Measurements from ENCODE around the gene STK38.

STK38 gene

DNA sequence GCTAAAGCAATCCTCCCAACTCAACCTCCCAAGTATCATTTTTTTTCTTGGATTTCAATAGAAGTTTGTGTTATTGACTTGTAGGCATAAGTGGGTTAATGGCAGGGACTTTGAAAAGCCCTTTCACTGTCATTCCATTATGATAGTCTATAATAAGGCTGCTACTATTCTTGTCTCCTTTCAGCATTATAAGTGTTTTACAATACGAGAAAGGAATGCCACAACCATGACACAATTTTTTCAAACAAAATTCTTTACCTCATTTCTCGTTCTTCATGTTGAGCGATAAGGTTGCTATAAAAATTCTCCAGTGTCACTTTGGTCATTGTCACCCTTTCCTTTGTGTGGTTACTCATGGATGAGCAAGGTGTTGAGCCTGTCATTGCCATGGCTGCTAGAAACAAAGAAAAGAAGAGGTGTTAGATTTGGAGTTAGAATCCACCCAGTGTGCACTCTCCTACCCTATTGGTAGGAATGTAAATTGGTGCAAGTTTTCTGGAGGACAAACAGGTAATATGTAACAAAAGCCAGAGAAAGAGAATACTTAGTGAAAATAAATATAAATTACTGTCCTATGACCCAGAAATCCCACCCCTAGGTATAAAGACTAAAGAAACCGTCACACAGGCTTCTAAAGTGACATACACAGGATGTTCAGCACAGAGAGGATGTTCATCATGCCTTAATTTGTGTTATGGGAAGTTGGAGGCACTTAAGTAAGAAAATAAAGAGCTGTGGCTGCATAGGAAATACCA is 7.3 kb downstream of the STK38 start:
- DNase-seq (ENCODE audit: low spot score) = no peak
- Histone ChIP-seq H3K4me3 (no peak overlapping the region), H3K27ac (no peak overlapping the region)
- TF ChIP-seq, protein P1, sequence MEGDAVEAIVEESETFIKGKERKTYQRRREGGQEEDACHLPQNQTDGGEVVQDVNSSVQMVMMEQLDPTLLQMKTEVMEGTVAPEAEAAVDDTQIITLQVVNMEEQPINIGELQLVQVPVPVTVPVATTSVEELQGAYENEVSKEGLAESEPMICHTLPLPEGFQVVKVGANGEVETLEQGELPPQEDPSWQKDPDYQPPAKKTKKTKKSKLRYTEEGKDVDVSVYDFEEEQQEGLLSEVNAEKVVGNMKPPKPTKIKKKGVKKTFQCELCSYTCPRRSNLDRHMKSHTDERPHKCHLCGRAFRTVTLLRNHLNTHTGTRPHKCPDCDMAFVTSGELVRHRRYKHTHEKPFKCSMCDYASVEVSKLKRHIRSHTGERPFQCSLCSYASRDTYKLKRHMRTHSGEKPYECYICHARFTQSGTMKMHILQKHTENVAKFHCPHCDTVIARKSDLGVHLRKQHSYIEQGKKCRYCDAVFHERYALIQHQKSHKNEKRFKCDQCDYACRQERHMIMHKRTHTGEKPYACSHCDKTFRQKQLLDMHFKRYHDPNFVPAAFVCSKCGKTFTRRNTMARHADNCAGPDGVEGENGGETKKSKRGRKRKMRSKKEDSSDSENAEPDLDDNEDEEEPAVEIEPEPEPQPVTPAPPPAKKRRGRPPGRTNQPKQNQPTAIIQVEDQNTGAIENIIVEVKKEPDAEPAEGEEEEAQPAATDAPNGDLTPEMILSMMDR (IDR thresholded peaks at IDR 0.05) = no peak

DNA sequence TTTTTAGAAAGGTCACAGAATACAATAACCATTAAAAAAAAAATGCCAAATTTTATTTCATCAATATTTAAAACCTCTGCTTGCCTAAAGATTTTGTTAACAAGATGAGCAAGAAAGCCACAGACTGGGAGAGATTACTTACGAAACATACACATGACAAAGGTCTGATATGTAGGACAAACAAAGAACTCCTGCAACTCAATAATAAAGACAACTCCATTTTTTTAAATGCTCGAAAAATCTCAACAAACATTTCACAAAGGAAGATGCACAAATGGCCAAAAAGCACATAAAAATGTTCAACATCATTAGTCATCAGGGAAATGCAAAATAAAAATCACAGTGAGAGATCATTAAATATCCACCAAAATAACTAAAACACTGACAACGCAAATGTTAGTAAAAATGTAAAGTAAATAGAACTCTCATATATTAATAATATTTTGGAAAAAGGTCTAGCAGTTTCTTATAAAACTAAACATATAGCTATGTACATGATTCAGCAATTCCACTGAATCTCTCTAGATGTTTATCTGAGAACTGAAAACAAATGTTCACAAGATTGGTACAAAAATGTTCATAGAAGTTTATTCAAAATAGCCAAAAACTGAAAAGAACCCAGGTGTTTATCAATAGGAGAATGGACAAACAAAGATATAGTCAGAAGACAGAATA is 10.3 kb downstream of the STK38 start:
- TF ChIP-seq, protein P1 (IDR thresholded peaks at IDR 0.05) = no peak
- H3K4me3 ChIP-seq = no peak overlapping the region
- no peak for DNase-seq (ENCODE audit: low spot score)
- no peak overlapping the region for H3K27ac ChIP-seq

DNA sequence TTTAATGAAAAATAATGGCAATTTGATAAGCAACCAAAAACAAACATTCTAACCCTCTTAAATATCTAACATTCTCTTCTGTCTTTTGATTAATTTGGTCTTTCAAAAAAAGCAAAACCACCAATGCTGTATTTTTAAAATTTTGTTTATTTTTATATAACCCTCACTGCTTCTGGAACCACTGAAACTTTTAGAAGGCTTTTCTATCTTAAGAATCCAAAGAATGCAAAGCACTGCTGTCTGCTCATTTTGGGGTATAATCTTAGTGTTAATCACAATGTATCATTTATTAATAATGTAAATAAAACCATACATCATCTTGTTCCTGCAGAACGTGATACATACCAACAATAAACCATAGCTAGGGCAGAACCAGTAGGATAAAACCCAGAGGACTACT is 14.0 kb downstream of the STK38 start:
- H3K27ac ChIP-seq = no peak overlapping the region
- TF ChIP-seq, protein P1 (IDR thresholded peaks at IDR 0.05) = no peak
- DNase-seq (ENCODE audit: low spot score) = no peak
- H3K4me3 ChIP-seq = no peak overlapping the region

DNA sequence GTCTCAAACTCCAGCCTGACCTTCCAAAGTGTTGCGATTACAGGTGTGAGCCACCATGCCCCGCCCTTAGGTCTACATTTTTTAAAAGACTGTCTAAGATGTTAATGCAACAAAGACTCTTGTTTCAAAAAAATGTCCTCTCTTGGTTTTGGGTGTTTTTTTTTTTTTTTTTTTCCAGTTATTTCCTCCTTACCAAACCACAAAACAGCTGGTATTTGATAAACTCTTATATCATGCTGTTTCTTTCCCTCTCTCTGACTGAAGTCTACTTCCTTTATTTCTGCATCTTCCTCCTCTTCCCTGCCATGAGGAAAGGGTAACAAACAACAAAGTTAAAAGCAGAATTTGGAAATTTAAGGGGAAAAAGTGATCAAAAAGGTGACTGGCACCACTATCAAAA is 21.2 kb downstream of the STK38 start:
- Histone ChIP-seq H3K27ac (no peak overlapping the region), H3K4me3 (no peak overlapping the region)
- DNase-seq (ENCODE audit: low spot score) = no peak
- TF ChIP-seq, protein P1 (IDR thresholded peaks at IDR 0.05) = no peak

DNA sequence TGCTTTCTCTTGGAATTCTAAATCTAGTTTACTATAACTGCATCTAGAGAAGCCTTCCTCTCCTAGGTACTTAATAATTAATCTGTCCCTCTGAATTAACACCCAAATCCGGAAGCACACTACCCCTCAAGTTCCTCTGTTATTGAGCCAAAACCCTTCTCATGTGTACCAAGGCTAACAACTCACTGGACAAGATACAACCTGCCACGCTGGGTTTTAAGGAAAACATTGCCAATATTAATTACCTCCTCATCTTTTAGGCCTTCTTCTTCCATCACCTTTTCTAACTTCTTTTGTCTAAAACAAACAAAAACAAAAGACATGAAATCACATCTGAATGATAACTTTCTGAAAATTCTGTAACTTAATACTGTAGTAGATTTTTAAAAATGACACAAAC is 21.9 kb downstream of the STK38 start:
- H3K27ac ChIP-seq = no peak overlapping the region
- TF ChIP-seq, protein P1 (IDR thresholded peaks at IDR 0.05) = no peak
- no peak for DNase-seq (ENCODE audit: low spot score)
- H3K4me3 ChIP-seq = no peak overlapping the region

DNA sequence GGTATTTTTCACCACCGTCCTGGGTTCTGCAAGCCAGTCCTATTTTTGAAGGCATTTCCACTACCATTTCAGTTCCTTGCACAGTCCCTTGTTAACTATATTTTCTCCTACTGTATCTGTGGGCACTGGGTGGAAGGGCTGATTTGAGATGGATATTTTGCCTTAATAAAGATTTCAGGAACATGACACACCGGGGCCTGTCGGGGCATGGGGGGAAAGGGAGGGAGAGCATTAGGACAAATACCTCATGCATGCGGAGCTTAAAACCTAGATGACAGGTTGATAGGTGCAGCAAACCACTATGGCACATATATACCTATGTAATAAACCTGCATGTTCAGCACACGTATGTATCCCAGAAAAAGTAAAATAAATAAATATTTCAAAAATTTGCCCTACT is 22.4 kb downstream of the STK38 start:
- no peak for DNase-seq (ENCODE audit: low spot score)
- TF ChIP-seq, protein P1 (IDR thresholded peaks at IDR 0.05) = no peak
- no peak overlapping the region for H3K4me3 ChIP-seq
- no peak overlapping the region for H3K27ac ChIP-seq
